HK-2 (cell line): ENCODE measurements around the gene DVL1.

ENCODE experiments used
- DNase-seq: peaks from one replicate; pipeline ENCODE4 v3.0.0-alpha.2; 2018; ENCODE audit not compliant: unreplicated experiment

DVL1 gene

GRCh38 chr1:1298861-1299685 is 50.1 kb downstream of the DVL1 start:
- DNase-seq, result no peak

GRCh38 chr1:1297802-1298424 is 51.3 kb downstream of the DVL1 start:
- DNase-seq, result no peak

GRCh38 chr1:1296070-1297061 is 52.9 kb downstream of the DVL1 start:
- no peak for DNase-seq

GRCh38 chr1:1295154-1295923 is 53.9 kb downstream of the DVL1 start:
- DNase-seq, result no peak

DNA sequence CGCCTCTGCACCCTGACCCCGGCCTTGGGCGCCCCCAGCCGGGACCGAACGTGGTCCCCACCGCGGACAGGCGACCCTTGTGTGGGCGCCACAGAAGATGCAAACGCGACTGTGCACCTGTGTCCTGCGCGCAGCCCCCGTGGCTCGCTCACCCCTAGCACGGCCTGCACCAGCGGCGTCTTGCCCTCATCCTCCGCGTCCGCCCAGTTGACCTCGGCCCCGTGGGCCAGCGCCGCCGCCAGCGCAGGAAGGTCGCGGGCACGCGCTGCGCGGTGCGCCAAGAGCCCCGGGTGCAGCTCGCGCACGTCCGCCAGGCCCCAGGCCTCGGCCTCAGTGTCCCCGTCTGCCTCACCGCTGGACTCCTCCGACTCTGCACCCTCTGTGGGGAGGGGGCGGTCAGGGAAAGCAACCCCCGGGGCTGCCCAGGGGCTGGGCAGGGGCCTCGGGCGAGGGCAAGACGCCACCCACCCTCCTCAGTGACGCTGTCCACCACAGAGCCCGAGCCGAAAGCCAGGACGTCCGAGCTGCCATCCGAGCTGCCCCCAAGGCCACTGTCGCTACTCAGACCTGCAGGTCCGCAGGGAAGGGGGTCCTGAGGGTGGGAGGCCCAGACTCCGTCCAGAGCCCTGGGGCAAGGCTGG is 54.8 kb downstream of the DVL1 start:
- DNase-seq, result no peak

DNA sequence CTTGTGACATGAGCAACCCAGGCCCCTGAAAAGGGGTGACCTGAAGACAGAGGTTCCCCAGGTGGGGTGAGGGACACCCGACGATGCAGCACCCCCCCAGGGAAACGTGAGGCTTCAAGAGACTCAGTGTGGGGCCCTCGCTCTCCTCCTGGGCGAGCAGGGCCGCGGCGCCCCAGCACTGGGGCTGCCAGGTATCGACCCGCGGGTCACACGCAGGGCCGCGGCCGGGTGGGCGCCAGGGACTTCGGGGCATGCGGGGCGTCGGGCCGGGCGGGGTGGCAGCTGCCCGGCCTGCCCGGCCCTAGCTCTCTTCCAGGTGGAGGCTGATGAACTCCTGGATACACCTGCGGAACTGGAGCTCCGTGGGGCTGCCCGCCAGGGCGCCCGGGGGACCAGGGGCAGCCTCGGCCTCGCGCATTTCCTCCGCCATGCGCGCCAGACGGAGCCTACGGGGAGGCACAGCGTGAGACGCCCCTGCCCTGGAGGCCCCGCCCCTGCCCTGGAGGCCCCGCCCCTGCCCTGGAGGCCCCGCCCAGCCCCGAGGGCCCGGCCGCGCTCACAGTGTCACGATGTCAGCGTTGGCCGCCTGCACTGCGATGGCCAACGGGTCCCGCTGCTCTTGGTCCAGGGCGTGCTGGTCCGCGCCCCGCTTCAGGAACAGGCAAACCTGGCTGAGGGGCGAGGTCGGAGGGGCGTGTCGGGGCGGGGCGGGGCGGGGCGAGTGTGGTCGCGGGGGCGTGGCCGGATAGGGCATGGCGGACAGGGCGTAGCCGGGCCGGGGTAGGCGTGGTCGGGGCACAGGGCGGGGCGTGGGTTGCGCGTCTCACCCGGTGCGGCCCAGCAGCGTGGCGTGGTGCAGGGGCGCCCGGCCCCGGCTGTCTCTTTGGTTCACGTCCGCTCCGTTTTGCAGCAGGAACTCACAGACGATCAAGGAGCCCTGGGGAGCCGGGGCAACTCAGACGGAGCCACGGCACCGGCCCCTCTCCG is 55.7 kb downstream of the DVL1 start:
- DNase-seq, result no peak

GRCh38 chr1:1292851-1293250 is 56.4 kb downstream of the DVL1 start:
- DNase-seq, result no peak

GRCh38 chr1:1292442-1292779 is 56.8 kb downstream of the DVL1 start:
- no peak for DNase-seq

- peak; percentile 70 for DNase-seq
Observed at GRCh38 chr1:1291548-1292441, 57.4 kb downstream of the DVL1 start.

DNA sequence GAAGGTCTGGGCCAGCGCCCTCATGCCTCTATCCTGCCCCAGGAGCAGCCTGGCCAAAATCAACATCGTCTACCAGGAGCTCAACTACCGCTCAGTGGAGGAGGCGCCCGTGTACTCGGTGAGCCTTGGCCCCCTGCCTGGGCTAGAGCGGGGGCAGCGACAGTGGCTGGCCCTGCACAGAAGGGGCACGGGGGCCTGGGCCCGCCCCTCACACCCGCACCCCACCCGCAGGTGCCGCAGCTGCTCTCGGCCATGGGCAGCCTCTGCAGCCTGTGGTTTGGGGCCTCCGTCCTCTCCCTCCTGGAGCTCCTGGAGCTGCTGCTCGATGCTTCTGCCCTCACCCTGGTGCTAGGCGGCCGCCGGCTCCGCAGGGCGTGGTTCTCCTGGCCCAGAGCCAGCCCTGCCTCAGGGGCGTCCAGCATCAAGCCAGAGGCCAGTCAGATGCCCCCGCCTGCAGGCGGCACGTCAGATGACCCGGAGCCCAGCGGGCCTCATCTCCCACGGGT is 58.1 kb downstream of the DVL1 start:
- no peak for DNase-seq

DNA sequence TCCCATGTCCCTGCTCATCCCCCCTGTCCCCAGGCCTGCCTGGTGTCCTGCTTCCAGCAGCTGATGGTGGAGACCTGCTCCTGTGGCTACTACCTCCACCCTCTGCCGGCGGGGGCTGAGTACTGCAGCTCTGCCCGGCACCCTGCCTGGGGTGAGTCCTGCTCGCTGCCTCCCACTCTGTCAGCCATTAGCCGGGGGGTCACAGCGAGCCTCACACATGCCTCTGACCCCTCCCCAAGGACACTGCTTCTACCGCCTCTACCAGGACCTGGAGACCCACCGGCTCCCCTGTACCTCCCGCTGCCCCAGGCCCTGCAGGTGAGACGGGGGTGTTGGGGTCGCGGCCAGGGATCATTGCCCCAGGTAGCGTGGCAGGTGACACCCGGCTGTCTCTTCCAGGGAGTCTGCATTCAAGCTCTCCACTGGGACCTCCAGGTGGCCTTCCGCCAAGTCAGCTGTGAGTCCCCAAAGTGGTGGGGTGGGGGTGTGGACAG is 58.9 kb downstream of the DVL1 start:
- peak; percentile 67 for DNase-seq

DNA sequence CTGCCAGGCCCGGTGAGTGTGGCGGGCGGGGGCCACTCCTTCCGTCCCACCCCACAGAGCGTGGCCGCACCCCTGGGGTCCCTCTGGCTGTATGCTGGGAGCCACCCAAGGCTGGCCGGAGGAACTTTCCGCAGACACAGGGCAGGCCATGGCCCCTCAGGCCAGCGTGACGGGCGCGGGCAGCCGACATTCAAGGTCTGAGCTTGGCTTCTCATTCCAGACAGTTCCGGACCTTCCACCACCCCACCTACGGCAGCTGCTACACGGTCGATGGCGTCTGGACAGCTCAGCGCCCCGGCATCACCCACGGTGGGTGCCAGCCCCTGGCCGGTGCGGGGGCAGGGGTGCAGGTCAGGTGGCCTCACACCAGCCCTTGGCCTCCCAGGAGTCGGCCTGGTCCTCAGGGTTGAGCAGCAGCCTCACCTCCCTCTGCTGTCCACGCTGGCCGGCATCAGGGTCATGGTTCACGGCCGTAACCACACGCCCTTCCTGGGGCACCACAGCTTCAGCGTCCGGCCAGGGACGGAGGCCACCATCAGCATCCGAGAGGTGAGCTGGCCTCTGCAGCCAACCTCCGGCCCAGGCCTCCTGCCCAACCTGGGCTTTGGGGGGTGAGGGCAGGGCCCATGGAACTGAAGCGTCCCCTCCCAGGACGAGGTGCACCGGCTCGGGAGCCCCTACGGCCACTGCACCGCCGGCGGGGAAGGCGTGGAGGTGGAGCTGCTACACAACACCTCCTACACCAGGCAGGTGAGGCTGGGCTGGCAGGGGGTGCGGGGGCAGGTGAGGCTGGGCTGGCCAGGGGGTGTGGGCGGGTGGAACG is 61.7 kb downstream of the DVL1 start:
- no peak for DNase-seq

- no peak for DNase-seq
Observed at GRCh38 chr1:1286313-1287261, 62.6 kb downstream of the DVL1 start.

DNA sequence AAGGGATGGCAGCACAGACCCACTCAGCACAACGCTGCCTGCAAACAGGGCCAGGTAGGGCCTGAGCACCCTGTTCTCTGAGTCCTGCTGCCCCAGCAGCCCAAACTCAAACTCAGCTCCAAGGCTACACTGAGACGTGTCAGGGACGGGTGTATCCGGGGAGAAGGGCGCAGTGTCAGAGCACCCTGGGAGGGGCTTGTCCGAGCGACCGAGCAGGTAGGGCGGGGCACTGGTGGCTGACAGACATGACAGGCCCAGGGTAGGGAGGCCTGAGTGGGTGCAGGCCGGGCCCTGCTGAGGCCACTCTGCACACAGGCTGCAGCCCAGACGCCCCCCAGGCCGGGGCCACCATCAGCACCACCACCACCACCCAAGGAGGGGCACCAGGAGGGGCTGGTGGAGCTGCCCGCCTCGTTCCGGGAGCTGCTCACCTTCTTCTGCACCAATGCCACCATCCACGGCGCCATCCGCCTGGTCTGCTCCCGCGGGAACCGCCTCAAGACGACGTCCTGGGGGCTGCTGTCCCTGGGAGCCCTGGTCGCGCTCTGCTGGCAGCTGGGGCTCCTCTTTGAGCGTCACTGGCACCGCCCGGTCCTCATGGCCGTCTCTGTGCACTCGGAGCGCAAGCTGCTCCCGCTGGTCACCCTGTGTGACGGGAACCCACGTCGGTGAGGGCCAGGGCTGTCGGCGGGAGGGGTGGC is 63.5 kb downstream of the DVL1 start:
- no peak for DNase-seq
